IMR-90 (cell line): Measurements from ENCODE around the gene MYOCD. TPM values are rescaled to one million over a fixed set of nuclear protein-coding genes. Genes with fewer than 3 reads are reported as not detected.

Experiments
- ATAC-seq: fragments of 200-7000 bp; cut with Tn5 transposase; 2 replicates; pipeline ENCODE4 v1.9.1; 2020; ENCODE audit warnings: low read depth, mild to moderate bottlenecking, moderate library complexity
- BruUV-seq: library from RNA; stranded (reverse); fragments of 400-500 nt; replicated peaks from 2 replicates; lab custom pipeline; 2021; lab: Mats Ljungman, UMichigan
- CTCF ChIA-PET: fragments of 300-600 bp; formaldehyde crosslinking; extraction: SDS; loops from one replicate; lab custom pipeline; 2021; ENCODE audit warnings: antibody characterized with exemption; lab: Yijun Ruan, JAX
- POLR2A ChIA-PET: fragments of 300-600 bp; sonication (Branson Sonifier 250); formaldehyde crosslinking; loops from one replicate; lab custom pipeline; 2022; ENCODE audit warnings: antibody characterized with exemption; ENCODE audit not compliant: unreplicated experiment; lab: Charles Lee
- DNase-seq: peaks from one replicate; pipeline ENCODE4 v3.0.0; 2013
- H2AFZ ChIP-seq: replicated peaks from 2 replicates; pipeline ENCODE3; 2013; ENCODE audit warnings: low read length, mild to moderate bottlenecking; ENCODE audit not compliant: poor library complexity
- H2AK5ac ChIP-seq: 2 replicates; pipeline ENCODE4 v1.6.1; 2013; ENCODE audit warnings: low read depth, low read length, inconsistent platforms
- H2AK9ac ChIP-seq: replicated peaks from 2 replicates; pipeline ENCODE3; 2013; ENCODE audit warnings: mild to moderate bottlenecking, low read depth, low read length, moderate library complexity; ENCODE audit not compliant: poor library complexity
- H2BK120ac ChIP-seq: 2 replicates; pipeline ENCODE4 v1.6.1; 2013; ENCODE audit warnings: low read depth, low read length, inconsistent platforms
- H2BK15ac ChIP-seq: 3 replicates; pipeline ENCODE4 v1.6.1; 2013; ENCODE audit warnings: low read depth, low read length, inconsistent platforms
- H2BK20ac ChIP-seq: 2 replicates; pipeline ENCODE4 v1.6.1; 2013; ENCODE audit warnings: low read depth, mild to moderate bottlenecking, inconsistent platforms, low read length, moderate library complexity
- H2BK5ac ChIP-seq: 2 replicates; pipeline ENCODE4 v1.6.1; 2013; ENCODE audit warnings: mild to moderate bottlenecking, low read depth, low read length, inconsistent platforms; ENCODE audit not compliant: poor library complexity, severe bottlenecking
- H3K14ac ChIP-seq: replicated peaks from 2 replicates; pipeline ENCODE4 v1.6.1; 2013; ENCODE audit warnings: low read depth, low read length, inconsistent platforms
- H3K18ac ChIP-seq: 2 replicates; pipeline ENCODE4 v1.6.1; 2013; ENCODE audit warnings: low read depth, low read length, control low read depth
- H3K23ac ChIP-seq: 2 replicates; pipeline ENCODE4 v1.6.1; 2013; ENCODE audit warnings: low read depth, low read length, inconsistent platforms
- H3K27ac ChIP-seq: 2 replicates; pipeline ENCODE4 v1.5.1; 2013; ENCODE audit warnings: mild to moderate bottlenecking, control low read depth, low read length; ENCODE audit not compliant: insufficient read depth
- H3K27me3 ChIP-seq: 2 replicates; pipeline ENCODE4 v1.6.1; 2013; ENCODE audit warnings: low read length; ENCODE audit not compliant: control insufficient read depth, insufficient read depth
- H3K36me3 ChIP-seq: 2 replicates; pipeline ENCODE4 v1.6.1; 2013; ENCODE audit warnings: low read length, mixed read lengths; ENCODE audit not compliant: control insufficient read depth, insufficient read depth
- H3K4ac ChIP-seq: 2 replicates; pipeline ENCODE4 v1.6.1; 2013; ENCODE audit warnings: low read depth, low read length, inconsistent platforms
- H3K4me1 ChIP-seq: 2 replicates; pipeline ENCODE4 v1.6.1; 2013; ENCODE audit warnings: low read length, mixed read lengths; ENCODE audit not compliant: control insufficient read depth, insufficient read depth
- H3K4me2 ChIP-seq: 2 replicates; pipeline ENCODE4 v1.6.1; 2013; ENCODE audit warnings: low read depth, mild to moderate bottlenecking, control low read depth, low read length, moderate library complexity
- H3K4me3 ChIP-seq: 2 replicates; pipeline ENCODE4 v1.5.1; 2013; ENCODE audit warnings: low read depth, mild to moderate bottlenecking, control low read depth, low read length, moderate library complexity; ENCODE audit not compliant: insufficient read depth
- H3K56ac ChIP-seq: 2 replicates; pipeline ENCODE4 v1.6.1; 2013; ENCODE audit warnings: low read length, inconsistent platforms; ENCODE audit not compliant: insufficient read depth; ENCODE audit errors: extremely low read depth
- H3K79me1 ChIP-seq, 2 experiments: 2 replicates each; pipeline ENCODE4 v1.6.1; 2013; ENCODE audit warnings: low read length in 2 of 2, inconsistent platforms in 1 of 2, low read depth in 1 of 2
- H3K9ac ChIP-seq: 2 replicates; pipeline ENCODE4 v1.6.1; 2013; ENCODE audit warnings: low read depth, low read length, control low read depth
- H3K9me1 ChIP-seq: 2 replicates; pipeline ENCODE4 v1.6.1; 2013; ENCODE audit warnings: low read length, inconsistent platforms; ENCODE audit not compliant: insufficient read depth
- H3K9me3 ChIP-seq: 2 replicates; pipeline ENCODE4 v1.6.1; 2013; ENCODE audit warnings: low read length; ENCODE audit not compliant: control insufficient read depth, insufficient read depth
- H4K20me1 ChIP-seq: 2 replicates; pipeline ENCODE4 v1.6.1; 2013; ENCODE audit warnings: low read length, inconsistent platforms; ENCODE audit not compliant: insufficient read depth
- H4K5ac ChIP-seq: 2 replicates; pipeline ENCODE4 v1.6.1; 2013; ENCODE audit warnings: mild to moderate bottlenecking, low read depth, low read length, control low read depth
- H4K8ac ChIP-seq, 2 experiments: 2 replicates each; pipeline ENCODE4 v1.6.1; 2013; ENCODE audit warnings: low read depth in 2 of 2, low read length in 2 of 2, control low read depth in 1 of 2, inconsistent platforms in 1 of 2
- H4K91ac ChIP-seq: 2 replicates; pipeline ENCODE4 v1.6.1; 2013; ENCODE audit warnings: low read depth, low read length, inconsistent platforms; ENCODE audit not compliant: insufficient read depth
- BHLHE40 ChIP-seq: fragments of 150-350 bp; IDR thresholded peaks from 2 replicates; pipeline ENCODE4 v1.6.1; 2016; ENCODE audit warnings: mild to moderate bottlenecking, low read depth, low read length
- CHD1 ChIP-seq: IDR thresholded peaks from 2 replicates; pipeline ENCODE4 v1.6.1; 2012; ENCODE audit warnings: low read depth, low read length, improper control_type of control experiment
- CTCF ChIP-seq: conservative IDR thresholded peaks from 2 replicates; pipeline ENCODE4 v1.5.1; 2012; ENCODE audit warnings: mild to moderate bottlenecking, low read depth, low read length, improper control_type of control experiment
- ELK1 ChIP-seq: fragments of 150-350 bp; IDR thresholded peaks from 2 replicates; pipeline ENCODE4 v1.6.1; 2016; ENCODE audit warnings: low read depth, mild to moderate bottlenecking, low read length, moderate library complexity, borderline replicate concordance
- FOS ChIP-seq: fragments of 150-350 bp; IDR thresholded peaks from 2 replicates; pipeline ENCODE4 v1.6.1; 2016; ENCODE audit warnings: low read depth, low read length
- MAFK ChIP-seq: IDR thresholded peaks from 2 replicates; pipeline ENCODE4 v1.6.1; 2012; ENCODE audit warnings: low read depth, low read length, improper control_type of control experiment
- MAZ ChIP-seq: IDR thresholded peaks from 2 replicates; pipeline ENCODE4 v1.6.1; 2012; ENCODE audit warnings: low read depth, mild to moderate bottlenecking, low read length, improper control_type of control experiment, moderate library complexity, borderline replicate concordance
- MXI1 ChIP-seq: IDR thresholded peaks from 2 replicates; pipeline ENCODE4 v1.6.1; 2012; ENCODE audit warnings: low read depth, mild to moderate bottlenecking, low read length, moderate library complexity, borderline replicate concordance
- NFE2L2 ChIP-seq: fragments of 150-350 bp; IDR thresholded peaks from 2 replicates; pipeline ENCODE4 v1.6.1; 2016; ENCODE audit warnings: low read depth, mild to moderate bottlenecking, low read length
- POLR2A ChIP-seq: IDR thresholded peaks from 2 replicates; pipeline ENCODE4 v1.6.1; 2012; ENCODE audit warnings: mild to moderate bottlenecking, low read depth, low read length
- RAD21 ChIP-seq: IDR thresholded peaks from 2 replicates; pipeline ENCODE4 v1.6.1; 2012; ENCODE audit warnings: low read length, improper control_type of control experiment
- RCOR1 ChIP-seq: IDR thresholded peaks from 2 replicates; pipeline ENCODE4 v1.6.1; 2012; ENCODE audit warnings: mild to moderate bottlenecking, low read length, improper control_type of control experiment; ENCODE audit not compliant: insufficient replicate concordance
- RFX5 ChIP-seq: IDR thresholded peaks from 2 replicates; pipeline ENCODE4 v1.8.0; 2012; ENCODE audit warnings: low read depth, mild to moderate bottlenecking, low read length, moderate library complexity
- SMC3 ChIP-seq: fragments of 150-350 bp; IDR thresholded peaks from 2 replicates; pipeline ENCODE4 v1.6.1; 2016; ENCODE audit warnings: low read depth, mild to moderate bottlenecking, antibody characterized with exemption, low read length, moderate library complexity
- USF2 ChIP-seq: fragments of 150-350 bp; IDR thresholded peaks from 2 replicates; pipeline ENCODE4 v1.6.1; 2017; ENCODE audit warnings: mild to moderate bottlenecking, antibody characterized with exemption, low read length, low read depth
- WGBS, 2 experiments: methylation state at CpG; one replicate each; pipeline versions ENCODE4 v1.1.5 to v1.1.7; 2013; ENCODE audit warnings: missing lambda C conversion rate in 2 of 2; ENCODE audit not compliant: insufficient read length in 1 of 2; ENCODE audit errors: extremely low coverage in 2 of 2; 5-methylcytosine and 5-hydroxymethylcytosine counted together
- dilution Hi-C: fragments of 300-500 bp; cut with HindIII; formaldehyde crosslinking; loops from one replicate; pipeline ENCODE4 v1.14.3; 2018; ENCODE audit warnings: low sequenced_read_pairs; ENCODE audit not compliant: unreplicated experiment
- in situ Hi-C: fragments of 300-500 bp; cut with MboI; formaldehyde crosslinking; loops from 3 replicates; pipeline ENCODE4 v1.14.3; 2019; ENCODE audit warnings: low sequenced_read_pairs, inconsistent platforms, mixed read lengths
- intact Hi-C: fragments of 100-400 bp; cut with micrococcal nuclease; formaldehyde crosslinking; loops from 2 replicates; pipeline ENCODE4 v1.10.0; 2022
- polyA plus RNA-seq, 3 experiments: library from polyadenylated mRNA; depleted of rRNA; stranded (reverse); fragments of >200 nt; gene quantifications; 2 replicates each; pipeline ENCODE4 v1.2.3, GENCODE V29; 2012; ENCODE audit warnings: low replicate concordance in 1 of 3
- total RNA-seq: library from RNA; depleted of rRNA; stranded (reverse); fragments of >200 nt; gene quantifications from 2 replicates; pipeline ENCODE4 v1.2.3, GENCODE V29; 2012

The MYOCD gene
- total and polyA plus RNA-seq, 2 of the 4 experiments (the other 2 are of a cell fraction) = 10.6 to 20.1 TPM

DNA sequence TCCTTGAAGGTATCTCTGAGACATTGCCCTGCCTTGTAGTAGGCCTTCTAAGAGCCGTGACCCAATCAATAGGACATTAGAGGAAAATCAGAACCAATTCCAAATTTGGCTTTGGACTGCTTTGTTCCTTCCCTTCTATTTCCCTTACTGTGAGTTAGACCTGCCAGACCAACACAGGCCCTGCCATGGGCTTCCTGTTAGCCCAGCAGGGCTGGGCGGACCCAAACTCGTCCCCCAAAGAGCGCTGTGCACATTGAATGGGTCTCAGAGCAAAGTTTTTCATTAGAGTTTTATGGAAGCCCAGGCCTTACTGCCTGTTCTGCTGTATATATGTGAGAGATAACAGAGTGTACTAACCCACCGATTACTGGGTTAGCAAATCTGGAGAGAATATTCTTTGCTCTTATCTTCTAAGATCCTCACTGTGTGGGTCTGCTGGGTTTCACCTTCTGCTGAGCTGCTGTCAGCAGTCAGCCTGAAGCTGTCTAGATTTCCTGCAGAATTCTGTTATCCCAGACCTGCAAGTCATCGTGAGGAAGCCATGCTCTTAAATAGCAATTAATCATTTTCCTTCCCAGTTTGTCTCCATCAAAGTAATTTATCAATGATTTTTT lies 129.3 kb downstream of the MYOCD start:
- DNase-seq = no peak
- Histone ChIP-seq H2BK120ac (no peak overlapping the region), H3K4me1 (no peaks in the 10 kb centered on the region), H2BK15ac (no peak overlapping the region), H4K91ac (no peak overlapping the region), H3K9me3 (no peaks in the 10 kb centered on the region), H2BK20ac (no peak overlapping the region), H3K27ac (no peak overlapping the region), H2AK9ac (no peak overlapping the region), H3K36me3 (no peaks in the 10 kb centered on the region), H2AK5ac (no peak overlapping the region), H3K4me2 (no peak overlapping the region), H4K5ac (no peak overlapping the region), H3K27me3 (peaks cover 19% of the 10 kb centered on the region), H3K4ac (no peak overlapping the region), H4K8ac (no peak overlapping the region), H3K18ac (no peak overlapping the region), H3K23ac (no peak overlapping the region), H3K4me3 (no peak overlapping the region), H3K56ac (no peak overlapping the region), H3K14ac (no peak overlapping the region), H3K79me1 (no peaks in the 10 kb centered on the region), H4K20me1 (no peaks in the 10 kb centered on the region), H3K9ac (no peak overlapping the region), H3K9me1 (no peaks in the 10 kb centered on the region), H2BK5ac (no peak overlapping the region), H2AFZ (no peak overlapping the region)
- CTCF ChIA-PET = interaction anchor here (0.6 kb wide), 1 partner anchor 96 kb away, joined by 3 read pairs; no protein-coding TSS in a partner anchor
- in situ Hi-C loops (no loop called here), intact Hi-C loops (no loop called here), dilution Hi-C loops (no loop called here)
- BruUV-seq = no TSS peak
- ATAC-seq = no peak
- POLR2A ChIA-PET = no interaction called here
- WGBS, 2 experiments = no CpG with 5 or more reads among the region's 6 CpGs
- TF ChIP-seq CHD1 (no peak), ELK1 (no peak), RAD21 (no peak), NFE2L2 (no peak), CTCF (no peak), MAFK (no peak), USF2 (no peak), BHLHE40 (no peak), MXI1 (no peak), POLR2A (no peak), SMC3 (no peak), FOS (no peak), RFX5 (no peak), MAZ (no peak), RCOR1 (no peak)
